ENCODE results near the gene GAS6. TPM values are rescaled to one million over a fixed set of nuclear protein-coding genes. Genes with fewer than 3 reads are reported as not detected.

GAS6 gene
- total and polyA plus RNA-seq, 9 of the 15 experiments (the other 6 are each of a cell fraction or from before 2014, with no cell fraction given): 0.14 to 9.7 (median 4.7) TPM; not detected in 1

- no peaks in the 10 kb centered on the region for H3K9me3 ChIP-seq (replicated peaks; ENCODE audit: control insufficient read depth, insufficient read depth, low read depth, low read length)
- TF ChIP-seq ZNF263 (CRISPR knock-in tag; IDR thresholded peaks at IDR 0.05; ENCODE audit: borderline replicate concordance) (peak; percentile 32; the same call in 1 of the 2 replicates), XRCC3 (IDR thresholded peaks at IDR 0.05) (no peak)
- H3K4me3 ChIP-seq: no peak overlapping the region
- H3K79me2 ChIP-seq (ENCODE audit: control insufficient read depth, insufficient read depth, low read length): no peaks in the 10 kb centered on the region
- no TSS peak for BruUV-seq (replicated peaks)
- H2AFZ ChIP-seq (ENCODE audit: low read depth, low read length): no peak overlapping the region
- H3K9ac ChIP-seq (ENCODE audit: insufficient read depth in 1 of 2, low read depth in 2 of 2, low read length in 2 of 2): no peak overlapping the region
- intact Hi-C loops (cut with micrococcal nuclease) (no loop called here), in situ Hi-C loops (cut with MboI) (no loop called here)
- no peak for FAIRE-seq
- DNase-seq (ENCODE audit: extremely low read depth in 1 of 4, low spot score in 3 of 4): no peak
- H3K27me3 ChIP-seq (ENCODE audit: control insufficient read depth in 2 of 2, insufficient read depth in 2 of 2, low read length in 2 of 2): peaks cover 22 to 85% of the 10 kb centered on the region in 2 experiments
- H4K20me1 ChIP-seq (replicated peaks; ENCODE audit: control insufficient read depth, insufficient read depth, low read length): no peaks in the 10 kb centered on the region
- no peaks in the 10 kb centered on the region for H3K9me1 ChIP-seq (ENCODE audit: control insufficient read depth, insufficient read depth, low read length)
- ATAC-seq: no peak
- H3K4me1 ChIP-seq (replicated peaks in 1 of 2; ENCODE audit: control insufficient read depth in 2 of 2, insufficient read depth in 2 of 2, low read length in 2 of 2): peaks cover 0 to 19% of the 10 kb centered on the region in 2 experiments; a peak in 2 of 5 replicates
- H3K4me2 ChIP-seq (ENCODE audit: insufficient read depth, low read length): no peak overlapping the region
- 2% methylated on average over 9 of the region's 11 CpGs for WGBS (ENCODE audit: insufficient coverage, low coverage, missing lambda C conversion rate)
- H3K36me3 ChIP-seq (ENCODE audit: control insufficient read depth, insufficient read depth, low read length): no peaks in the 10 kb centered on the region
- CTCF ChIA-PET (ENCODE audit: low intra/inter-chr PET ratio): no interaction called here
- POLR2A ChIA-PET: interaction anchor here (0.6 to 1.6 kb wide), 2 partner anchors 10 to 41 kb away, joined by 3 read pairs; no protein-coding TSS in a partner anchor
- no peak overlapping the region for H3K27ac ChIP-seq (ENCODE audit: extremely low read depth, low read depth, low read length)
Observed at GRCh38 chr13:113879494-113880360, 15.9 kb upstream of the GAS6 start.

- ATAC-seq (no peak), DNase-seq (ENCODE audit: extremely low read depth in 1 of 4, low spot score in 3 of 4) (no peak), FAIRE-seq (no peak)
- no peak overlapping the region for H3K9ac ChIP-seq (ENCODE audit: insufficient read depth in 1 of 2, low read depth in 2 of 2, low read length in 2 of 2)
- no peaks in the 10 kb centered on the region for H4K20me1 ChIP-seq (replicated peaks; ENCODE audit: control insufficient read depth, insufficient read depth, low read length)
- H3K27ac ChIP-seq (ENCODE audit: extremely low read depth, low read depth, low read length): no peak overlapping the region
- no peaks in the 10 kb centered on the region for H3K9me3 ChIP-seq (replicated peaks; ENCODE audit: control insufficient read depth, insufficient read depth, low read depth, low read length)
- 24% methylated on average over 6 of the region's 7 CpGs for WGBS (ENCODE audit: insufficient coverage, low coverage, missing lambda C conversion rate)
- no peak overlapping the region for H2AFZ ChIP-seq (ENCODE audit: low read depth, low read length)
- ChIA-PET CTCF (ENCODE audit: low intra/inter-chr PET ratio) (no interaction called here), POLR2A (interaction anchor here (0.6 to 1.6 kb wide), 2 partner anchors 9 to 40 kb away, joined by 3 read pairs; no protein-coding TSS in a partner anchor)
- H3K79me2 ChIP-seq (ENCODE audit: control insufficient read depth, insufficient read depth, low read length): no peaks in the 10 kb centered on the region
- no peaks in the 10 kb centered on the region for H3K9me1 ChIP-seq (ENCODE audit: control insufficient read depth, insufficient read depth, low read length)
- peaks cover 0 to 18% of the 10 kb centered on the region in 2 experiments; a peak in 2 of 5 replicates for H3K4me1 ChIP-seq (replicated peaks in 1 of 2; ENCODE audit: control insufficient read depth in 2 of 2, insufficient read depth in 2 of 2, low read length in 2 of 2)
- H3K36me3 ChIP-seq (ENCODE audit: control insufficient read depth, insufficient read depth, low read length): no peaks in the 10 kb centered on the region
- H3K27me3 ChIP-seq (ENCODE audit: control insufficient read depth in 2 of 2, insufficient read depth in 2 of 2, low read length in 2 of 2): peaks cover 23 to 86% of the 10 kb centered on the region in 2 experiments; a peak in 4 of 5 replicates
- BruUV-seq (replicated peaks): no TSS peak
- in situ Hi-C loops (cut with MboI) (no loop called here), intact Hi-C loops (cut with micrococcal nuclease) (no loop called here)
- no peak overlapping the region for H3K4me3 ChIP-seq
- H3K4me2 ChIP-seq (ENCODE audit: insufficient read depth, low read length): no peak overlapping the region
- TF ChIP-seq, protein P1, sequence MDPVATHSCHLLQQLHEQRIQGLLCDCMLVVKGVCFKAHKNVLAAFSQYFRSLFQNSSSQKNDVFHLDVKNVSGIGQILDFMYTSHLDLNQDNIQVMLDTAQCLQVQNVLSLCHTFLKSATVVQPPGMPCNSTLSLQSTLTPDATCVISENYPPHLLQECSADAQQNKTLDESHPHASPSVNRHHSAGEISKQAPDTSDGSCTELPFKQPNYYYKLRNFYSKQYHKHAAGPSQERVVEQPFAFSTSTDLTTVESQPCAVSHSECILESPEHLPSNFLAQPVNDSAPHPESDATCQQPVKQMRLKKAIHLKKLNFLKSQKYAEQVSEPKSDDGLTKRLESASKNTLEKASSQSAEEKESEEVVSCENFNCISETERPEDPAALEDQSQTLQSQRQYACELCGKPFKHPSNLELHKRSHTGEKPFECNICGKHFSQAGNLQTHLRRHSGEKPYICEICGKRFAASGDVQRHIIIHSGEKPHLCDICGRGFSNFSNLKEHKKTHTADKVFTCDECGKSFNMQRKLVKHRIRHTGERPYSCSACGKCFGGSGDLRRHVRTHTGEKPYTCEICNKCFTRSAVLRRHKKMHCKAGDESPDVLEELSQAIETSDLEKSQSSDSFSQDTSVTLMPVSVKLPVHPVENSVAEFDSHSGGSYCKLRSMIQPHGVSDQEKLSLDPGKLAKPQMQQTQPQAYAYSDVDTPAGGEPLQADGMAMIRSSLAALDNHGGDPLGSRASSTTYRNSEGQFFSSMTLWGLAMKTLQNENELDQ (CRISPR knock-in tag; IDR thresholded peaks at IDR 0.05; ENCODE audit: borderline replicate concordance): no peak
- TF ChIP-seq SOX6 (IDR thresholded peaks at IDR 0.05): no peak
Observed at GRCh38 chr13:113879017-113879416, 15.1 kb upstream of the GAS6 start.

Data from K562 (cell line).